ENCODE measurements around the gene SDF2. TPM values are rescaled to one million over a fixed set of nuclear protein-coding genes. Genes with fewer than 3 reads are reported as not detected.

Gene SDF2
- total RNA-seq, 1 experiment from 2014 or later, result 39.7 TPM

GRCh38 chr17:28657756-28658155, 4.0 kb downstream of the SDF2 start:
- no peaks in the 10 kb centered on the region for H3K9me2 ChIP-seq (replicated peaks; ENCODE audit: insufficient read depth, low read length)
- H3K79me2 ChIP-seq (ENCODE audit: low read length), result peaks cover 39% of the 10 kb centered on the region
- H4K20me1 ChIP-seq (ENCODE audit: insufficient read depth, low read depth, low read length), result no peaks in the 10 kb centered on the region; the same call in 1 of the 2 replicates
- H3K4me1 ChIP-seq (ENCODE audit: low read length), result peaks cover 7% of the 10 kb centered on the region; the same call in 1 of the 2 replicates
- no peaks in the 10 kb centered on the region for H3K27me3 ChIP-seq (ENCODE audit: low read length)
- no peak overlapping the region for H3K27ac ChIP-seq (ENCODE audit: low read length)
- no peak overlapping the region for H2AFZ ChIP-seq (ENCODE audit: low read length)
- no peak overlapping the region for H3K4me3 ChIP-seq (ENCODE audit: low read length)
- DNase-seq, result no peak
- H3K9ac ChIP-seq (ENCODE audit: low read length), result no peak overlapping the region
- H3K36me3 ChIP-seq (ENCODE audit: insufficient read depth, low read length), result peaks cover 12% of the 10 kb centered on the region
- no peak overlapping the region for H3K4me2 ChIP-seq (ENCODE audit: low read depth, low read length, poor library complexity, severe bottlenecking)
- H3K9me3 ChIP-seq (ENCODE audit: low read length), result peaks cover 7% of the 10 kb centered on the region

DNA sequence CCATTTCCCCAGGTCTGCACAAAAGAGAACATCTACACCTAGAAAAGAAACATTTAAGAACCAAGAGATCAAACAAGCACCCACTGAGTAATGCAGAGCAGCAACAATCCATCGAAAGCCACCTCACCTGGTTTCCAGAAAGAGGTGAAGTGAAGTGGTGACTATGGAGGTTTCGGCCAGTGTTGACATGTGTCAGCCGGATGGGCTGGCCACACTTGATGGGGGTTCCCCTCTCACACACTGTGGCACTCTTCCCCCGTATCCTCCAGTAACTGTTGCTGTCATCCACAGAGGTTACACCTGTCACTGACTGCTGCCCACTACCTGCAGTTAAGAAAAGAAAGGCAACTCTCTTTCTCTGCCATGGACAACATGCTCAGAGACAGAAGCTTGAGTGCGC, 6.5 kb downstream of the SDF2 start:
- H3K9ac ChIP-seq (ENCODE audit: low read length), result no peak overlapping the region
- H3K9me3 ChIP-seq (ENCODE audit: low read length), result peaks cover 3% of the 10 kb centered on the region
- H3K4me3 ChIP-seq (ENCODE audit: low read length), result no peak overlapping the region
- H2AFZ ChIP-seq (ENCODE audit: low read length), result no peak overlapping the region
- H3K27me3 ChIP-seq (ENCODE audit: low read length), result no peaks in the 10 kb centered on the region
- H3K27ac ChIP-seq (ENCODE audit: low read length), result no peak overlapping the region
- no peaks in the 10 kb centered on the region for H3K9me2 ChIP-seq (replicated peaks; ENCODE audit: insufficient read depth, low read length)
- H3K79me2 ChIP-seq (ENCODE audit: low read length), result peaks cover 17% of the 10 kb centered on the region
- no peaks in the 10 kb centered on the region for H3K4me1 ChIP-seq (ENCODE audit: low read length)
- peaks cover 12% of the 10 kb centered on the region for H3K36me3 ChIP-seq (ENCODE audit: insufficient read depth, low read length)
- H4K20me1 ChIP-seq (ENCODE audit: insufficient read depth, low read depth, low read length), result no peaks in the 10 kb centered on the region
- no peak for DNase-seq
- no peak overlapping the region for H3K4me2 ChIP-seq (ENCODE audit: low read depth, low read length, poor library complexity, severe bottlenecking)

DNA sequence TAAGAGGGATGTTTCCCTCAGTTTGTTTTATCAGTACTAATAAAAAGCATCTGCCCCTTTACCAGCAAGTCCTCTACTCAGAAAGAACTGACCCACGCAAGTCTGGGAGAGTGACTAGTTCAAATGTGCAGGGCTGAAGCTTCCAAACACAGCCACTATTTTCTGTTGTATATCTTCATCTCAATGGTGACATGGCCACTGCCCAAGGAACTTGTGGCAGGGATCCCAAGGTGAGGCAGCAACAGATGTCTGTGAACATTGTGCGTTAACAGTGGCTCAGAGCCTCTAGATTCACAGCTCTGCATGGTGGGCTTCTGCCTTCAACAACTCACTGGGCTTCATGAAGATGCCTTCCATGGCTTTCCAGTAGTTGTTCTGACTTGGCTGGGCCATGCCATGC, 13.0 kb downstream of the SDF2 start:
- no peak overlapping the region for H3K27ac ChIP-seq (ENCODE audit: low read length)
- peaks cover 12% of the 10 kb centered on the region; the same call in 1 of the 2 replicates for H3K36me3 ChIP-seq (ENCODE audit: insufficient read depth, low read length)
- no peaks in the 10 kb centered on the region for H3K9me2 ChIP-seq (replicated peaks; ENCODE audit: insufficient read depth, low read length)
- no peak overlapping the region for H3K4me2 ChIP-seq (ENCODE audit: low read depth, low read length, poor library complexity, severe bottlenecking)
- peaks cover 21% of the 10 kb centered on the region for H3K4me1 ChIP-seq (ENCODE audit: low read length)
- peaks cover under 1% of the 10 kb centered on the region; the same call in 1 of the 2 replicates for H4K20me1 ChIP-seq (ENCODE audit: insufficient read depth, low read depth, low read length)
- no peaks in the 10 kb centered on the region for H3K27me3 ChIP-seq (ENCODE audit: low read length)
- no peaks in the 10 kb centered on the region for H3K9me3 ChIP-seq (ENCODE audit: low read length)
- no peak for DNase-seq
- H3K79me2 ChIP-seq (ENCODE audit: low read length), result peaks cover 18% of the 10 kb centered on the region
- no peak overlapping the region for H3K4me3 ChIP-seq (ENCODE audit: low read length)
- H3K9ac ChIP-seq (ENCODE audit: low read length), result no peak overlapping the region
- H2AFZ ChIP-seq (ENCODE audit: low read length), result no peak overlapping the region

DNA sequence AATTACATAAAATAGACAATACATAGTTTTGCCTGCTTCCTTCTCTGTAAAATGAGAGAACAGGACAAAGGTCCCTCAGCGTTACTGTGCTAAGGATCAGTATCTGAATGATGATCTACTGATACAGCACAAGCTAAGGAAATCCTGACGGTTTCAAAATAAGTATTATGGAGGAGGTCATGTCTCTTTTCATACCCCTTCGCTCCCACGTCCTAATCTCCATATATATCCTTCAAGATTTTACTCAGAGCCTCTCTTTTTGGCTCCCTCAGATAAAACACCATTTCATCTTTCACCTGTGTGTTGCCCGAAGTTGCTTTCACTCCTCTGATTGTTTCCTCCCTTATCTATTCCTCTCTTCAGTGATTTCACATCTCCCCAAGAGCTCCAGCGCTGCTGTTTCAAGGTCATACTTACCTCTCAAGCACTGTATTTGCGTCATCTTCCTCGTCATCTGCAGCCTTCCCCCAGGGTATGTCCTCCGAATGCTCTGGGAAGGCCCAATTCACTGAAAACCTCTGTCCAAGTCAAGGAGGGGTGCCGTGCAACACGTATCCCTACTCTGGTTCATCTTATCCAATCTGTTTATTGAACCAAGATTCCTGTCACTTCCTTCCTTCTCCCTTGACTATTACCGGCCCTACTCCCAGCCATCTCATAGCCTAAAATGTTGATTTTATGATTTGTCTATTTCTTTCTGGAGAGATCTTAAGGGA, 15.5 kb downstream of the SDF2 start:
- peak overlapping the region; percentile 29 for H2AFZ ChIP-seq (ENCODE audit: low read length)
- H3K4me1 ChIP-seq (ENCODE audit: low read length), result peaks cover 29% of the 10 kb centered on the region
- H3K27me3 ChIP-seq (ENCODE audit: low read length), result no peaks in the 10 kb centered on the region
- no peaks in the 10 kb centered on the region for H3K9me2 ChIP-seq (replicated peaks; ENCODE audit: insufficient read depth, low read length)
- H3K36me3 ChIP-seq (ENCODE audit: insufficient read depth, low read length), result peaks cover 29% of the 10 kb centered on the region
- no peaks in the 10 kb centered on the region for H3K9me3 ChIP-seq (ENCODE audit: low read length)
- peaks cover 35% of the 10 kb centered on the region for H3K79me2 ChIP-seq (ENCODE audit: low read length)
- H3K9ac ChIP-seq (ENCODE audit: low read length), result peak overlapping the region; percentile 74
- peaks cover 12% of the 10 kb centered on the region; the same call in 1 of the 2 replicates for H4K20me1 ChIP-seq (ENCODE audit: insufficient read depth, low read depth, low read length)
- H3K4me3 ChIP-seq (ENCODE audit: low read length), result peak overlapping the region; percentile 65
- peak overlapping the region; percentile 99 for H3K4me2 ChIP-seq (ENCODE audit: low read depth, low read length, poor library complexity, severe bottlenecking)
- peak overlapping the region; percentile 72 for H3K27ac ChIP-seq (ENCODE audit: low read length)
- DNase-seq, result no peak

DNA sequence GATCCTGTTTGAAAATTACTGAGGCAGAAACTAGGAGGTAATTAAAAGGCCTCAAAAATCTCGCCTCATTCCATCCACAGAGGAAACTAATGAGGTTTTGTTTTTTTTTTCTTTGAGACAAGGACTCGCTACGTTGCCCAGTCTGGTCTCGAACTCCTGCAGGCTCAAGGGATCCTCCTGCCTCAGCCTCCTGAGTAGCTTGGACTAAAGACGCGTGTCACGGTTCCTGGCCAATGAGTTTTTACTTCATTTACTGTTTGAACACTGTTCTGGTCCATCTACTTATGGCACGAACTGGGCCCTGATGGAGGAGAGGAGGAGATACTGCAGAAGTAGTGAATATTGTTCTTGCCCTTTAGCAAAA, 16.1 kb downstream of the SDF2 start:
- Histone ChIP-seq H3K79me2 (ENCODE audit: low read length) (peaks cover 42% of the 10 kb centered on the region), H3K9ac (ENCODE audit: low read length) (peak overlapping the region; percentile 74), H3K4me1 (ENCODE audit: low read length) (peaks cover 29% of the 10 kb centered on the region), H3K4me2 (ENCODE audit: low read depth, low read length, poor library complexity, severe bottlenecking) (peak overlapping the region; percentile 99), H4K20me1 (ENCODE audit: insufficient read depth, low read depth, low read length) (peaks cover 12% of the 10 kb centered on the region; the same call in 1 of the 2 replicates), H3K27me3 (ENCODE audit: low read length) (no peaks in the 10 kb centered on the region), H3K27ac (ENCODE audit: low read length) (peak overlapping the region; percentile 72), H2AFZ (ENCODE audit: low read length) (no peak overlapping the region), H3K4me3 (ENCODE audit: low read length) (peak overlapping the region; percentile 65), H3K9me2 (replicated peaks; ENCODE audit: insufficient read depth, low read length) (no peaks in the 10 kb centered on the region), H3K36me3 (ENCODE audit: insufficient read depth, low read length) (peaks cover 35% of the 10 kb centered on the region), H3K9me3 (ENCODE audit: low read length) (no peaks in the 10 kb centered on the region)
- no peak for DNase-seq

DNA sequence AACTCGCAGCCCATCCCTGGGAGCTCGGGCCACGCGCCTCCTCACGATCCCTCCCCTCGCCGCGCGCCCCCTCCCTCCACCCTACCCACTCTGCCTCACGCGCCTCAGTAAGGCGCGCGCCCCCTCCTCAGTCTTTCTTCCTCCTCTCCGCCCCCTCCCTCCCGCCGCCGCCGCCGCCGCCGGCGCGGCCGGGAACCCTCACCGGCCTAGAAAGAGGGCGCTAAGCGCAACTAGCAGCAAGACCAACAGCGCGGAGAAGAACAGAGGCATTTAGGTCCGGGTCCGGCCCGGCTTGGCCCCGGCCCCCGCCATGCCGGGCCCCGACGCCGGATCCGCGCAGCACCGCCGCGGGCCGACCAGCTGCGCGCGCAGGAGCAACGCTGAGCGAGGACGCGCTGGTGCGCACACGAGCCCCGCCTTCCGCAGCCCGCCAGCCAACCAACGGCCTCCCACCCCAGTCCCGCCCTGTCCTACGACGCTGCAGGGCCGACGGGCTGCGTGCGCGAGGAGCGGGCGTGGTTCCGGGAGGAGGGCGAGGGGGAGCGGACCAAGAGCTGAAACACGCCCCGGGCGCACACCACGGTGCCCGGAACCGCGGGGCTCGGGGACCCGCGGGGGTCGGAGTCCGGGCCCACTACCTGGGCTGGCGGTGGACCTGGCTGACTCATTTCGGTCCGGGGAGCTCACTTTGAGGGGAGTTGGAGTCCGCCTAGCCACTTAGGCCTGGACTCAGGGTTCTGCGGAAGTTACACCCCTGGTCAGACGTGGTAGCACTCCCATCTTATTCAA, 16.7 kb downstream of the SDF2 start, which contains the start of gene BLTP2:
TSS of gene BLTP2 (minus strand) at position 372 of the 789 bp plus-strand sequence. CDS start at position 270, 102 bp downstream.
- Histone ChIP-seq H2AFZ (ENCODE audit: low read length) (peak within 1 kb of the TSS; percentile 37; the same call in 1 of the 2 replicates), H3K36me3 (ENCODE audit: insufficient read depth, low read length) (peaks cover 38% of the 10 kb centered on the region), H3K9me3 (ENCODE audit: low read length) (no peaks in the 10 kb centered on the region), H3K27ac (ENCODE audit: low read length) (peak within 1 kb of the TSS; percentile 74), H3K27me3 (ENCODE audit: low read length) (no peaks in the 10 kb centered on the region), H3K9me2 (replicated peaks; ENCODE audit: insufficient read depth, low read length) (no peaks in the 10 kb centered on the region), H4K20me1 (ENCODE audit: insufficient read depth, low read depth, low read length) (peaks cover 12% of the 10 kb centered on the region; the same call in 1 of the 2 replicates), H3K79me2 (ENCODE audit: low read length) (peaks cover 44% of the 10 kb centered on the region), H3K4me1 (ENCODE audit: low read length) (peaks cover 29% of the 10 kb centered on the region), H3K9ac (ENCODE audit: low read length) (peak within 1 kb of the TSS; percentile 97), H3K4me2 (ENCODE audit: low read depth, low read length, poor library complexity, severe bottlenecking) (peak within 1 kb of the TSS; percentile 99), H3K4me3 (ENCODE audit: low read length) (peak within 1 kb of the TSS; percentile 98)
- DNase-seq, result peak; percentile 98

- no peak overlapping the region; the same call in 1 of the 2 replicates for H2AFZ ChIP-seq (ENCODE audit: low read length)
- no peaks in the 10 kb centered on the region for H3K9me2 ChIP-seq (replicated peaks; ENCODE audit: insufficient read depth, low read length)
- H3K27ac ChIP-seq (ENCODE audit: low read length), result peak overlapping the region; percentile 74
- H3K9ac ChIP-seq (ENCODE audit: low read length), result peak overlapping the region; percentile 97
- peaks cover 50% of the 10 kb centered on the region for H3K79me2 ChIP-seq (ENCODE audit: low read length)
- H3K9me3 ChIP-seq (ENCODE audit: low read length), result no peaks in the 10 kb centered on the region
- peaks cover 44% of the 10 kb centered on the region for H3K36me3 ChIP-seq (ENCODE audit: insufficient read depth, low read length)
- H3K27me3 ChIP-seq (ENCODE audit: low read length), result no peaks in the 10 kb centered on the region
- peak; percentile 87 for DNase-seq
- H3K4me1 ChIP-seq (ENCODE audit: low read length), result peaks cover 29% of the 10 kb centered on the region
- peaks cover 12% of the 10 kb centered on the region; the same call in 1 of the 2 replicates for H4K20me1 ChIP-seq (ENCODE audit: insufficient read depth, low read depth, low read length)
- H3K4me3 ChIP-seq (ENCODE audit: low read length), result peak overlapping the region; percentile 98
- H3K4me2 ChIP-seq (ENCODE audit: low read depth, low read length, poor library complexity, severe bottlenecking), result peak overlapping the region; percentile 99
Observed at GRCh38 chr17:28643983-28644786, 17.5 kb downstream of the SDF2 start.

All from Karpas-422 (cell line).